HG03064 (cell line): ENCODE measurements around the gene RABGGTA.
A peak's percentile ranks its signal among the peaks of the same experiment; 100 is the strongest.
"Not testable (repeated sequence)": the region's sequence is repeated elsewhere in the genome, so short reads cannot be mapped to it uniquely, and the experiment has no call there.

Source experiments
- ATAC-seq: cut with Tn5 transposase; IDR thresholded peaks from one replicate; pipeline ENCODE4 v1.9.1; 2021; ENCODE audit warnings: low read depth; ENCODE audit not compliant: unreplicated experiment

The RABGGTA gene

GRCh38 chr14:24245350-24245749, 26.0 kb downstream of the RABGGTA start:
- ATAC-seq: not testable (repeated sequence)

GRCh38 chr14:24243336-24243836, 28.0 kb downstream of the RABGGTA start:
- no peak for ATAC-seq

GRCh38 chr14:24241829-24242443, 29.5 kb downstream of the RABGGTA start:
- peak; percentile 78 for ATAC-seq

- ATAC-seq: no peak
These were observed 31.1 kb downstream of the RABGGTA start for GRCh38 chr14:24240110-24240918.

GRCh38 chr14:24238527-24239037, 32.8 kb downstream of the RABGGTA start:
- no peak for ATAC-seq

- no peak for ATAC-seq
These were observed 33.3 kb downstream of the RABGGTA start for GRCh38 chr14:24238123-24238522.

GRCh38 chr14:24237463-24237955, 33.9 kb downstream of the RABGGTA start:
- ATAC-seq: no peak

GRCh38 chr14:24236689-24237462, 34.5 kb downstream of the RABGGTA start:
- ATAC-seq: no peak

- ATAC-seq: no peak
These were observed 35.4 kb downstream of the RABGGTA start for GRCh38 chr14:24235804-24236688.

- no peak for ATAC-seq
These were observed 37.0 kb downstream of the RABGGTA start for GRCh38 chr14:24234095-24235005.

- no peak for ATAC-seq
These were observed 37.9 kb downstream of the RABGGTA start for GRCh38 chr14:24233538-24233866.

- ATAC-seq: peak; percentile 55
These were observed 38.5 kb downstream of the RABGGTA start, which contains the start of gene GMPR2 for GRCh38 chr14:24232645-24233537. Gene GMPR2, plus strand, starts transcription at chr14:24232929. Its CDS starts 325 bp downstream, at chr14:24233254.

GRCh38 chr14:24232121-24232644, 39.2 kb downstream of the RABGGTA start, which contains the start of gene NEDD8:
Gene NEDD8, minus strand, starts transcription at chr14:24232367. Its CDS starts 100 bp downstream, at chr14:24232267.
- peak; percentile 72 for ATAC-seq

- ATAC-seq: no peak
These were observed 39.9 kb downstream of the RABGGTA start for GRCh38 chr14:24231263-24232120.

GRCh38 chr14:24228902-24229301, 42.5 kb downstream of the RABGGTA start:
- ATAC-seq: no peak

GRCh38 chr14:24226473-24226872, 44.9 kb downstream of the RABGGTA start:
- no peak for ATAC-seq
